Activated CD4-positive, CD25-positive, alpha-beta regulatory T cell treated with anti-CD3 and anti-CD28 coated beads, Interleukin-2, amount 50 U/mL, for 16 hours (primary cell): Measurements from ENCODE around the gene NPTX2.

Source experiments
- DNase-seq: peaks from one replicate; pipeline ENCODE4 v3.0.0-alpha.2; 2020; ENCODE audit warnings: low read depth, low spot score

Gene NPTX2

GRCh38 chr7:98617960-98618418 is 904 bp downstream of the NPTX2 start:
- no peak for DNase-seq

GRCh38 chr7:98618786-98619185 is 1.7 kb downstream of the NPTX2 start:
- no peak for DNase-seq

- no peak for DNase-seq
Observed at GRCh38 chr7:98619450-98620321, 2.6 kb downstream of the NPTX2 start.

- DNase-seq: no peak
Observed at GRCh38 chr7:98621573-98622482, 4.7 kb downstream of the NPTX2 start.

GRCh38 chr7:98622926-98623325 is 5.8 kb downstream of the NPTX2 start:
- DNase-seq: no peak

- DNase-seq: no peak
Observed at GRCh38 chr7:98624846-98625420, 7.8 kb downstream of the NPTX2 start.

- DNase-seq: no peak
Observed at GRCh38 chr7:98626460-98627412, 9.7 kb downstream of the NPTX2 start.

- no peak for DNase-seq
Observed at GRCh38 chr7:98627413-98627790, 10.3 kb downstream of the NPTX2 start.

GRCh38 chr7:98628418-98628817 is 11.3 kb downstream of the NPTX2 start:
- no peak for DNase-seq

- DNase-seq: no peak
Observed at GRCh38 chr7:98629001-98629431, 11.9 kb downstream of the NPTX2 start.

GRCh38 chr7:98630149-98630548 is 13.1 kb downstream of the NPTX2 start:
- DNase-seq: no peak

GRCh38 chr7:98630770-98631169 is 13.7 kb downstream of the NPTX2 start:
- no peak for DNase-seq

- DNase-seq: no peak
Observed at GRCh38 chr7:98638853-98639252, 21.8 kb downstream of the NPTX2 start.

GRCh38 chr7:98640375-98640774 is 23.3 kb downstream of the NPTX2 start:
- no peak for DNase-seq

GRCh38 chr7:98641646-98642500 is 24.8 kb downstream of the NPTX2 start:
- DNase-seq: no peak

- DNase-seq: no peak
Observed at GRCh38 chr7:98643236-98643985, 26.3 kb downstream of the NPTX2 start.

GRCh38 chr7:98646465-98646864 is 29.4 kb downstream of the NPTX2 start:
- DNase-seq: no peak

GRCh38 chr7:98647326-98647725 is 30.2 kb downstream of the NPTX2 start:
- DNase-seq: no peak

- DNase-seq: no peak
Observed at GRCh38 chr7:98651760-98652159, 34.7 kb downstream of the NPTX2 start.
